M059J (cell line): ENCODE data around the gene PTPN3. TPM values are rescaled to one million over a fixed set of nuclear protein-coding genes. Genes with fewer than 3 reads are reported as not detected.

Source experiments
- DNase-seq: peaks from one replicate; pipeline ENCODE4 v3.0.0-alpha.2; 2012; ENCODE audit warnings: low read depth
- total RNA-seq: library from RNA; depleted of rRNA; stranded (reverse); fragments of >200 nt; shearing (Covaris generic); gene quantifications from 2 replicates; pipeline ENCODE4 v1.2.3, GENCODE V29; 2014

PTPN3 gene
- total RNA-seq, 1 experiment from 2014 or later, result 9.9 TPM

DNA sequence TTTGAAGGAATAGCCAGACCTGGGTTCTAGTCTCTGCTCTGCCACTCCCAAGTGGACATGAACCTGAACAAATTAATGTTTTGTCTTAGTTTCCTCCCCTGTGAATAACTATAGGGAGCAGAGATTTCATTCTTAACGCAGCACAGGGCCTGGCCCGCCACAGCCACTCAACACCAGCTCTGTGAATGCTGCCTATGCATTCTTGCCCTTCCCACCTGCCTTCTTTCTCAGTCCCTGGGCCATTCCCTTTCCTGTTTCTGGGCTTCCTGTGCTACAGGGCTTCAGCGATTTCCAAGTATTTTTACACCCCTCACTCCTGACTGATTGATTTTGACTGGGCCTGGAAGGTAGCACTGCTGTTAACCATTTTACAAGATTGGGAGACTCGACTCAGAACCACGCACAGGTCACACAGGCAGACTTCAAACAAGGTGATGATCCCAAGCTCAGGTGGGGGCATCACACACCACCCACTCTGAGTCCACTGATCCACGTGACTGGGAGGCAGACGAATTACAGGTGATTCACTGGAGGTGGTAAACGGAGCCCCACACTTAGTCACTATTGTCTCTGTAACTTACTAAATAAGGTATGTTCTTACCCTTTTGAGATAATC lies 21.4 kb downstream of the PTPN3 start:
- no peak for DNase-seq

DNA sequence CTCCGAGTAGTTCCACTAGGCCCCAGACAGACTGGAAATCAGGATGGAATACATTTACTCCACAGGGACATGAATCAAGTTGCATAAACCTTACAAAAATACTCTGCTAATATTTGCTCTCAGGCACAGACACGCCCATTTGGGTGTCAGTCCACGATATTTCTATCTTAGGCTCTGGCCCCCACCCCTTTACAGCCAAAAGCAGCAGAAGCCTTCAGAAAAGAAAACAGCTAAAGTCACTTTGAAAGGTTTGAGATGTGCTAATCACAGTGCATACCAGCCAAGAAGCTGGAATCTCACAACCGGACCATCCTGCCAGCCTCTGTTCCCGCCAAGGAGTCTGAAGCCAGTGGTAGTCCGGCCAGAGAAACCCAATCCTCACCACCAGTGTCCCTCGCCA lies 22.6 kb downstream of the PTPN3 start:
- DNase-seq, result no peak

DNA sequence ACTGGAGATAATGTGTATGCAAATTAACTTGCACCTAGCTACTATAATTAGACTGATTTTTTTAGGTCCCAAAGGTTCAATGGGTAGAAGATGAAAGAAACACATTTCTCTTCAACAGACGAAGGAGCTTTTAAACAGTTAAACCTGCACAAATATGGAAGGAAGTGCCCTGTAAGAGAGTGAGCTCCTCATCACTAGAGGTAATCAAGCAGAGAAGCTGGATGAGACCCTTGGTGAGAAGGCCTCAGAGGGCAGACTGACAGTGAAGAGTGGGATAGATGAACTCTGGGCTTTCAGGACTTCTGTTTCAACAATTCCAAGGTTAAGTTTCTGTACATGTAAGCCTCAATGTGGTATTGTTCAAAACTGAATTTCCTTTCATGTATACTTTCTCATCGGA lies 23.2 kb downstream of the PTPN3 start:
- no peak for DNase-seq

DNA sequence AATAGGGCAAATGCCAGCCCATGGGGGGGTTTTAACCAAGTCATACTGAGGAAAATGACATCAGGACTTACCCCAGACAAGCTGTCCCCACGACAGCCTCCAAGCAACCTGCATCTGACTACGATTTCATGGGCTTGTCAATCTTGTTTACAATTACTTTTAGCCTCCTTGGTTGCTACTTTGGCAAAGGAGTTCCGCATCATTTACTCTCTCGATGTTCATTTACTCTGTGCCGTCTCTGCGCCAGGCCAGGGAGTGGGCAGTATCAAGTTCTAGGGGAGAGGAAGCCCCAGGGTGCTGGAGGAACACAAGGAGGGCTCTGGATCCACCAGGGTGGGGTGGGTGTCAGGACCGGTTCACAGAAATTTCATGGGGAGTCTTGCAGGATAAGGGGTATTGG lies 23.9 kb downstream of the PTPN3 start:
- DNase-seq, result no peak

DNA sequence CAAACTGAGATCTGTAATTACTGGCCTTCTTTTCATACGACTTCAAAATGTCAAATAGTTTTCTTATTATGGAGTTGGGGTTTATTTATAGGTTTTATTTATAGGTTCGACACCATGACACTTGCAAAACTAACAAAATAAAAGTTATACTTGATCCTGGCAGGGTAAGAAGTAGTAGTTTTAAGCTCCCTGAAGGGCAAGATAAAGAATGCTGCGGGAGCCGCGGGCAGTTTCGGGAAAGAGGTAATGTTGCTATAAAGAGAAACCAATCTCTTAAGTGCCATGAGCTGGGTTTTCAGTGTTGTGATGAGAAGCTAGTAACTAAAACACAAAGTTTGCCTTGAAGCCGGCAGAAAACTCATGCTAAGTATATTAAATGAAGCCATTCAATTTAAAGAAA lies 24.8 kb downstream of the PTPN3 start:
- DNase-seq, result no peak

DNA sequence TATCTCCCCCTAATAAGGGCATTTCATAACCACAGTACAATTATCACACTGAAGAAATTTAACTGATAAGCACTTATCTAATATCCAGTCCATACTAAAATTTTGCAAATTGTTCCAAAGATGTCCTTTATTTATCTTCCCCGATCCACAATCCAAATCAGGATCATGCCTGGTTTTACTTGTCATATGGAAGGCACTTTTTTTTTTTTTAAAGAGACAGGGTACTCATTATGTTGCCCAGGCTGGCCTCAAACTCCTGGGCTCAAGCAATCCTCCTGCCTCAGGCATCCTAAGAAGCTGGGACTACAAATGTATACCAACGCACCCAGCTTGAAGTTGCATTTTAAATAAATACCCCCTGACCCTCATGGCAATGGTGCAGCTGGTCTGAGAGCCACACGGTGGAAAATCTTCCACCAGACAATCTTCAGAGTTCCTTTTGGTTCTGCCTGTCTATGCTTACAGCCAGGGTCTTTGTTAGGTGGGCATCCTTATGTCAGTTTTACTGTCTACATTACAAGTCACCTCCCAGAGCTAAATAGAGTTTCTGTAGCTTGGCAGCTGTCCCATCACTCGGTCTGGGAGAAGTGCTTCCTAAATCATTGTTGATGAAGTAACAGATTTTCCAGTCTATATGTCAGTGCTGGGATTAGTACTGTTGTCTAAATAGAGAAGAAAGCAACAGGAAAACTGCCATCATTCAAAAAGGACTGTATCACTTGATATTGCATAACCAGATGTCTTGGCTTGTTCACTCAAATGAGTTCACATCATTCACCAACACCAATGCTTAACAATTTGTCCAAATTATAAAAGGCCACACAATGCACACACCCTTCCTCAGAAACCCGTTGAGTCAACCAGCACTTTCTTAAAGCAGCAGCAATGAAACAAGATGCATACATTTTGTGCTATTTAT lies 26.4 kb downstream of the PTPN3 start:
- no peak for DNase-seq

DNA sequence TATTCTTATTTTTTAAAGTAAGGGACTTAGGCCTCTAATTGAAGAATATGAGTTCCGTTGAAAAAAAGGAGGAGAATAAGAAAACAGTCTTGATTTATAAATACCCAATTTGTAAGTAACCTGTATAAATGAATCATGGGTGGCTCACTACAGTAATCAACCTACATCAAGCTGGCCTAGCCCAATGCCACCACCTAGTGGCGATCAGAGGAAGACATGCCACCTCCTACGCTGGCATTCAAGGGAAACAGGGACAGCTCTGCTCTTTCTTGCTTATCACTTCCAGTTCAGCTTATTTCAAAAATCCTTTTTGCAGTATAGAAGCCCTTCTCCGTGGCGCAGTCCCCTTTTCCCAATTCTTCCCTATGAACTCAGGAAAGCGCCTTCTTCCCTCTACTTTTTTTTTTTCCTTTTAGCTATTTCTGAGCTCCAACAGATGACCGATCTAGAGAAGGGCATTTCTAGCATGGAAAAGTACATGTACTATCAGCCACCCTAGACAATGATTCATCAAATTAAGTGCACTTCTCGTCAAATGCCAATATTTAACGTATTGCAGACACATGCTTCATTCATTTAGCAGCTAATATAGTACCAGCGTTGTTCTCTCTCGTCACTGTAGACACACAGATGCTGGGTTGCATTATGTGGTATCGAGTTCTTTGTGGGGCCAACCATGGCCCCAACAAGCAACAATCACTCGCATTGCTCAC lies 28.3 kb downstream of the PTPN3 start:
- DNase-seq, result peak; percentile 83

DNA sequence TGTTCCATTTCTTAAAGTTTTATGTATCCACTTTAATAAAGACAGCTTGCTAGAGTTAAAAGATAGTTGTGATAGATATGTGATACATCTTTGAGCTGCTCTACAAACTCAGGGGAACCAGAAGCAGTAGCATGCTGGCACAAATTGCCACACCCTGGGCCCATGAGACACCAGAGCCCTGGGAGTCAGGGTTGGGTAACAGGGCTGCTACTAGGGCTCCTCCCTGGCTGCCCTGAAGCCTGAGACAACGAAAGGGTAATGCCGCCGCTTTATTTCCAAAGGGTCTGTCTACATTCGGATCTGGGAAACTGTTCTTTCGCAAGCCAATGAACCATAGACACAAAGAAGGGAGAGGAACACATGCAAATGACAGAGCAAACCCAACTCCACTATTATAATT lies 29.2 kb downstream of the PTPN3 start:
- no peak for DNase-seq

DNA sequence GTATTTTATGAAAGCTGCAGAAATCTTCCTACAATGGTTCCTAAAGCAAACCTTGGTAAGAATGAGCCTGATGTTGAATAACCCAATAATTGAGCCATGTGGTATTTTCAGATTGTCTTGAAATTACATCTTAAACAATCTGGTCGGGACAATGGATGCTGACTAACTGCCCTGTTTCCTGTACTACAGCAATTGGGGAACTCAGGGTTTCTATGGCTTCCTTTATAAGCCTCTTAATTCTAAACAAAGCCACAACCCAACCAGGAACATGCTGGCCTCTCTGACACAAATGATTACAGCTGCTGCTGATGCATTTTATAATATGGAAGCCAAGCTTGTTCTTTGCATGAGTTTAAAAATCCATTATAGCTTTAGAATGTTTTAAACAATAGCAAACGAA lies 30.2 kb downstream of the PTPN3 start:
- peak; percentile 52 for DNase-seq

DNA sequence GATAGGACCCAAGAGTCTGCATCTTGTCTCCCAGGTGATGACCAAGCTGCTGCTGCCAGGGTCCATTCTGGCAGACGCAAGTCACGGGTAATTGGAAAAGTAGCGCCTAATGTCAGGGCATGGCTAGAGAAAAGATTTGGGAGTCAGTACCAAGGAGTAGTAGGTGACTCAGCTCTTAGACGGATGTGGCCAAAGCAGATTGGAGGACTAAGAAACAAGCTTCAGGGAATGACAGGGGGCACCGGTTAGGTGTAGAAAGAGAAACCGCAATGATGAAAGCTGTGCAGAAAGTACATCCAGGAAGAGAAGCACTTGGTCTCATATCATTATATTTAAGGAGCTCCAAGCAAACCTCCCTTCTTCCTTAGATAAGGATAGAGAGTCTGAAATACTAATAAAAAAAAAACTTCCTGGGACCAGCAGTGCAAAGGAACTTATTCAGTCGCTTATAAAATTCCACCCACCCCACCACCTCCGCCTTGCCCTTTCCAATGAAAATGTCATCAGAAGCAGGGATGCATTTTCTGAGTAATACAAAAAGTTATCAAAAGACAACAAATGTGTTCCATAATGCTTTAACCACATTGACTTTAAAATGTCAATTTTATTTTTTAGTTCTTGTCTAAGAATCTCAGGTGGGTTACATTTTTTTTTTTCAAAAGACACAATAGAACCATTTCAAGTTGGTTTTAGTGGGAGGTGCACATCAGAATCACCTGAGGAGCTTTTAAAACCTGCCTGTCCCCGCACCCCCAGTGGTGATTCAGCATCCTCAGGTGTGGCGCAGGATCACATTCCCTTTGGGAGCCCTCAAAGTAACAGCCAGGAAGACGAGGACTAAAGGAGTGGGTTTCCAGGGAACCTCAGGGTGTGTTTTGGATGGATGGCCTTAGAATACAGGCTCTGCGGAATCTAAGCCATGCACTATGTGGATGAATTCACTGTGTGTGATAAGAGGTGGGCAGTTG lies 31.2 kb downstream of the PTPN3 start:
- peak; percentile 70 for DNase-seq

DNA sequence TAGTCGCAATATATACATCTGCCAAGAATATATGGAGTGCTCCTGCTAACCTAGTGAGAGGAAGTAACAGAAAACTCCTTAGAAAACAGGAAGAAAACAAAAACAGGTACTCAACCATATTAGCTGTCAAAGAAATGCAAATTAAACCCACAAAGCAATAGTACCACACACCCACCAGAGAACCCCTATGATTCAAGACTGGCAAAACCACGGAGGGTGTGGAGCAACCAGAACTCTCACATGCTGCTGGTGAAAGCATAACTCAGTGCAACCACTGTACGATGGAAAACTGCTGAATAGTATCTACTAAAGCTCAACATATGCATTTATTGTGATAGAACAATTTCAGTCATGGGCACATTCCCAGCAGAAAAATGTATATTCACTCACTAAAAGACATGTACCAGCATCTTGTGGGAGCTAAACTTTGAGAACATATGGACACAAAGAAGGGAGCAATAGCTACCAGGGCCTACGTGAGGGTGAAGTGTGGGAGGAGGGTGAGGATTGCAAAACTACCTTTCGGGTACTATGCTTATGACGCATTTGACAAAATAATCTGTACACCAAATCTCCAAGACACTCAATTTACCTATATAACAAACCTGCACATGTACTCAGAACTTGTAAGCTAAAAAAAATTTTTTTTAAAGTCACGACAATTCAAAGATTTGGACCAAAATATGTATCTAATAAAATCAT lies 34.0 kb downstream of the PTPN3 start:
- peak; percentile 26 for DNase-seq

DNA sequence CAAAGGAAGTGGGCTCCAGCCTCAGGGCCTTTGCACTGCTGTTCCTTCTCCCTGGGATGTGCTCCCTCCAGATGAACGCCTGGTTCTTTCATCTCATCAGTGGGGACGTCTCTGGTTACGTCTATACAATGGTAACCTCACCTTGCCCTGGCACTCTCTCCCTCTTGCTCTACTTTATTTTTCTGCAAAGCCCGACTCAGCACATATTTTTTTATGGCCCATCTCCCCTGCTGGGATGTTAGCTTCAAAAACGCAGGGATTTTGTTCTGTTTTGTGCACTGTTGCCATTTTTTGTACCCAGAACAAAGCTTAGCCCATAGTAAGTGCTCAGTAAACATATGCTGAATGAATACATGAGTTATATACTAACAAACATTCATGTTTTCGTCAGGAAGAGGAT lies 37.5 kb downstream of the PTPN3 start:
- no peak for DNase-seq

DNA sequence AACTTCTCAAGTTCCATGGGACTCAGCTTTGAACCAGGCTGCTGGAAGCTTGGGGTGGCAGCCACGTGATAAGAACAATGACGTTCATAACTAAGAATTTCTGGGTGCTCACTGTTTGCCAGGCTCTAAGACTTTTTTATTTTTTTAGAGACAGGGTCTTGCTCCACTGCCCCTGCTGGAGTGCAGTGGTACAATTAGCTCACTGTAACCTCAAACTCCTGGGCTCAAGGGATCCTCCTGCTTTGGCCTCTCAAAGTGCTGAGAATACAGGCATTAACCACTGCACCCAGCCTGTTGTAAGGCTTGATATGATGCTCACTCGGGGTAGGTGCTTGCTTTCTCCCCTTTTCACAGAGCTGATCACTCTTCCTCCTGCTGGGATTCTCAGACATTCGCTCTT lies 38.7 kb downstream of the PTPN3 start:
- no peak for DNase-seq

DNA sequence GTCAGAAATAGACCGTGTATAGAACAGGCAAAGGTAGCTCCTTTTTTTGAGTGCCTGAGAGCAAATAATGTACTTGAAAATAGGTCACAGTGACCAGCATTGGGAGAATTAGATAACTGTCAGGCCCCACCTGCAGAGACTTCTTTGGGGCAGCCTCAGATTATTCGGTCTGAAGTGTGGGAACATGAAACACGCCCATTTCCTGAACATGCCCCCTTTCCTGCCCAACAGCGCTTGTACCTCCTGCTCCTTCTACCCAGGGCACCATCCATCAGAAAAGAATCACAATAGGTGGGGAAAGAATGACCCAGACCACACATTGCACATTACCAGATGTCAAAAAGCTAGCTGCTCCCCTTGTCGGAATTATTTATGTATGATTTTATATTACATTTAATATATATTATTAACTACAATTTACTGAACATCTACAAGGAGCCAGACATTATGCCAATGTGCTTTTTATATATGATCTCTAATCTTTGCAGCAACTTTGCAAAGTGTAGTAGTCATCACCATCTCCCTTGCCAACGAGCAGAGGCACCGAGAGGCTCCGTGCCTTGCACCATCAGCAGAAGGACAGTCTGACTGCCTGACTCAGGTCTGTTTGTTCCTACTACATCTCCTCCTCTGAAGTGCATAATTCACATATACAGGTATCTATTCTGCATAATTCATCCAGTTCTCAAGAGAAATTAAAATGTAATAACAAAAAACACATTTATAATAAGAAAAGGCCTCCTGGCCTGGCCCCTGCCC lies 39.5 kb downstream of the PTPN3 start:
- no peak for DNase-seq

DNA sequence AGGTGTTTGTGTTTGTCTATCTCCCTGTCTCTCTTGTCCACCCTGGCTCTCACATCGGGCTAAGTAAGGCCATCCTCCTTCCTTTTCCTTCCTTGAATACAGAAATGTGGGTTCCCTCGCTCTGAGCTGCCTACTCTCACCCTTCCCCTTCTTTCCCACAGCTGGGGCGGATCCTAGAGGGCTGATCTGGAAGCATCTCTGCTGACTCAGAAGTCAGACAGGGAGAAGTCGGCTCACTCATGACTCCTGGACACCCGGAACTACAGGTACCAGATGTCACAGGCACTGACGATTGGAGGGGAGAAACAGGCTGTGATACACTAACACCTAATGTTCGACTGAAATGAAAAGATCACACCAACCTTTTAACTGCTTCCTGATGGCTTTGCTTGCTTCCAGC lies 41.3 kb downstream of the PTPN3 start:
- DNase-seq, result no peak

DNA sequence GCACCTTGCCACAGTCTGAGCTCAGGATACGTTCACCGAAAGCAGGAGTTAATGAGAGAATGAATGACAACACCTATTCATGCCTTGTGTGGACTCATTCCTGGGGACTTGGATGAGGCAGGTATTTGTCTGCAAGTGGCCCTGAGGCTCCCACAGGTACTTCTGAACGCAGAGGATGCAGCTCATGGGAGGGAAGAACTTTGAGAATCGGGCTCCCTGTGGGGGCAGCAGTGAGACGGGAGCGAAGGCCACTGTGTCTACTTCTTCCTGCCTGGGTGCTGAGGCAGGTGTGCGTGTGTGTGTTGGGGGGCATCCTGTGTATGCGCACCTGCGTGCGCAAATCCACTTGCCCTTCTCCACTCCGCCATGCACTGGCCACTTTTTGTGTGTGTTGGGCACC lies 42.2 kb downstream of the PTPN3 start:
- DNase-seq, result no peak

DNA sequence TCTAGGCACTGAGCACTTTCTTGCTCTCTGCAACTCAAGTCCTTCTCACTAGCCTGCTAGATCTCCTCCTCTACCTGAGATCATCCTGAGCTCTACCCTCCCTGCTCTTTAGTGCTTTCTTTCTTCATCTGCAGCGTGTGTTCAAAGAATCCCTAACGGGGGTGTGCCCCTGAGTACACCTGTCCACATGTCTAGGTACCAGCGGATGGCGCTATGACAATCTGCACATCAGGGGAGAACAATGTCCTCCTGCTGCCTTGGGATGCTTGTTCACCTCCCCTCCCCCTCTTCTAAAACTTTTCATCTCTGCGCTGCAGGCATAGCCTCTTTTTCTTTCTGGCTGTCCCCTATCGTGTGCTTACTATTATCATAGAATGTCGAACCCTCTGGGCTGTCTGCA lies 42.7 kb downstream of the PTPN3 start:
- DNase-seq, result no peak

DNA sequence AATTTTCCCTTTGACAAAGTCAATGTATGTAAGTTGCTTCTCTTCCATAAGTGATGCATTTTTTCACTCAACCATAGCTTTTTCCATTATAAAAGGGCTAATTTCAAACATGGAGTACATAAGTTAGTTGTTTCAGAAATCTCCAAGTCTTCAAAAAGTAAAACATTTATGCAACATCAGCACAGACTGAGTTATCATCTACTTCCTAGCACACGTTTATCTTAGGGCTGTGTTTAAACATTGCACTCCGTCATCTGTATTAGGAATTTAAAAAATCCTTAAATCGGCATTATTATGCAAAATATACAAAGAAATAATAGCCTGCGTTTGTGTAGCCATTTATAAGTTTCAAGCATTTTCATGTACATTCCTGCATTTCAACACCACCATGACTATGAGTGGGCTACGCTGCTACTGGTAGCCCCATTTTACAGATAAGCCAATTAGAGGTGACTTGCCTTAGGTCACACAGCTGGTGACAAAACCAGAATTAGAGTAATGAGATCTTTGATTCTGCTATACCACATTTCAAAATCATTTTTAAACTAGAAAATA lies 43.4 kb downstream of the PTPN3 start:
- DNase-seq, result no peak

DNA sequence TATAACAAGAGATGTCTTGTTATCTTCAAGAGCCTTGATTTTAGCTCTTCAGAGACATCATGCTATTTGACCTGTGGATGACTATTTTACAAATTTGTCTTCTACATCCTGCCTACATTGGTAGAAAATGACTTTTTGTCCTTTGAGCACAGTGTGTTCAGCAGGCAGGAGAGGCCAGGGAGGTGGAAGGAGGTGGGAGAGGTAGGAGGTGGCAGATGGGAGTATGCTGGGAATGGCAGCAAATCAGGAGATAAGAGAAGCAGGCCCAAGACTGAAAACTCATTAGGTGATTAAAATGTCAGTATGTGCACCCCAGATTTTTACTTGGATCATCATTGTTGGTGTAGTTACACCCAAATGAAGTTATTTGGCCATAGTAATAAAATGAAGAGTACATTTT lies 44.1 kb downstream of the PTPN3 start:
- peak; percentile 16 for DNase-seq
